Stimulated activated CD4-positive, alpha-beta T cell treated with anti-CD3 and anti-CD28 coated beads, Interleukin-4, amount 100 ng/mL, for 1 hour (primary cell): ENCODE results near the gene MYRF.

Experiments
- DNase-seq: peaks from one replicate; pipeline ENCODE4 v3.0.0-alpha.2; 2020

The MYRF gene

DNA sequence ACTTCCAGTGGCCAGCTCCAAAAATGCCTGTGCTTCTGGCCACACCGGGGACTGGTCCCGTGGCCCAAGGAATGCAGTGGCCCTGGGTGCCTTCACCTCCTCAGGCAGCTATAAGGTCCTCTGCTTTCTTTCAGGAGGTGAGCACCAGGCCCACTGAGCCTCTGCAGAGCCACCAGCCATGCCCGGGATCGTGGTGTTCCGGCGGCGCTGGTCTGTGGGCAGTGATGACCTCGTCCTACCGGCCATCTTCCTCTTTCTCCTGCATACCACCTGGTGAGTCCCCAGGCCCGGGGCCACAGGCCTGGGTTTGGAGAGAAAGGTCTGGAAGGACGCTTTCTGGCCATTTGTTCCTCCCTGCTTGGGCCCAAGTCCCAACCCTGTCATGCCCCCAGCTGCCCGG lies 32.5 kb upstream of the MYRF start:
- DNase-seq: no peak

DNA sequence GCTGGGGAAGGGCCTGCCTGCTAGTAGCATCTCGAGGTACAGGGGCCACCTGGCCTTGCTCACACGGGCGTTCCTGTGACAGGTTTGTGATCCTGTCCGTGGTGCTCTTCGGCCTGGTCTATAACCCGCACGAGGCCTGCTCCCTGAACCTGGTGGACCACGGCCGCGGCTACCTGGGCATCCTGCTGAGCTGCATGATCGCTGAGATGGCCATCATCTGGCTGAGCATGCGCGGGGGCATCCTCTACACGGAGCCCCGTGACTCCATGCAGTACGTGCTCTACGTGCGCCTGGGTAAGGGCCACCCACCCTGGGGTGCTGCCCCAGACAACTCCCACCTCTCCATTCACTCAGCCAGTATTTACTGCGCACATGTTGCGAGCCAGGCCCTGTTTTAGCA lies 31.8 kb upstream of the MYRF start:
- DNase-seq: no peak

DNA sequence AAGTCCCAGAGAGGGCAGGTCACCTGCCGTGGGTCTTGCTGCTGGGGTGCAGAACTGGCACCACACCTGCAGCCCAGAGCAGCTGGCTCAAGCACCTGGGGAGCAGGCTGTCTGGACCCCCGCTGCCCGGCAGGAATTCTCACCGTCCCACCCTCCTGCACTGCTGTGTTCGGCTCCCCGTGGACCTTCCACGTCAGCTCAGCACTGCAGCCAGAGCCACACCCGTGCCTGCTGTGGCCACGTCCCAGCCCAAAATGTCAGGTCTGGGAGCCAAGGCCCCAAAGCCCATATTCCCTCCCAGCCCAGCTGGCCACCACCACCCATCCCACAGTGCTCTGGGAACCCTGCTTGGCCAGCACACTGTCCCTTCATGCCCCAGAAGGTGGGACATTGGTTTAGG lies 28.0 kb upstream of the MYRF start:
- DNase-seq: no peak

DNA sequence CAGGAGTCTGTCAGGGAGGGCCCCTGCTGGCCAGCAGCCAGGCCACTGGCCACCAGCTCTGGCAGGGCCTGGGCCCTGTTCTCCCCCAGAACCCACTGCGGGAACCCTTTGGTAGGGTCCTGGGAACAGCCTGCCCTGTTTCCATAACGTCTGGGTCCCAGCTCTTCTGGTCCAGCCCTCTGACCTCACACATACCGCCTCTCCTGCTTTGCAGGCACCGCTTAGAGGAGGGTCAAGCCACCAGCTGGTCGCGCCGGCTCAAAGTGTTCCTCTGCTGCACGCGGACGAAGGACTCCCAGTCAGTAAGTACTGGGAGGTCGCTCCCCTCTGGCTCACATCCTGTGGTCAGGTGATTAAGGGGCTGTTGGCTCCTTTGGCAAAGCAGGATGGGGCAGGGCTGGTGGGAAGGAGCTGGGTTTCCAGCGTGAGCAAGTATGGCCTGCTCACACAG lies 26.6 kb upstream of the MYRF start:
- no peak for DNase-seq

DNA sequence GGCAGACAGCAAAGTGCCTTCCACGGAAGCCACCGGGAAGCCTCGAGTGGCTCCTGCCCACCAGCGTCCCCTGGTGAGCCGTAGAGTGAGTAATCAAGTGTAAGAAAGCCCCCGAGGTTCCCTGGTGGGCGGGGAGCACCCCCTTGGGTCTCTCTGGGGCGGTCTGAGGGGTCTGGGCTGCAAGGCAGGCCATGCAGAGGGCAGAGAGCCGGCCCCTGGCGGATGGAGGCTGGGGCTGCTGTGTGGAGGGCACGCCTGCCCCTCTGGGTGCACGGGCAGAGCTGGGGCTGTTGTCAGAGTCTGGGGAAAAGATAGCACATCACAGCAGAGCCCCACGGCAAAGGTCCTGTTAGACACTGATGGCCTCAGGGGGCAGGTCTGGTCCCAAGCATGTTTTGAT lies 25.7 kb upstream of the MYRF start:
- no peak for DNase-seq

DNA sequence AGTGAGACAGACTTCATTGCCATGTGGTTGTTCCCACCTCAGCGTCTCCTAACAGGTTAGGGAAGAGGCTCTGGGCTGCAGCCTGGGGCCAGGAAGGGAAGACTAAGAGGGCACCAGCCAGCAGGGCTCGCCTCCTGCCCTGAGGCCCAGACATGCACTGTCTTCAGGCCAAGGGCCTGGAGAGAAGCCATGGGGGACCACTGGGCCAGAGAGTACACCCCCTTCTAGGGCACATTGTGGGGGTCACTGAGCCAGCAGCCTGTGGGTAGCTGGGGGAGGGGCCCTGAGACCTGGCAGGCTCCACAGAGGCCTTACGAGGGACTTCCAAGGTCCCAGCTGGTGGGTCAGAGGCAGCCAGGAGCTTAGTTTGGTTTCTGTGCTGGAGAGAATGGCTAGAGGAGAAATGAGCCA lies 25.0 kb upstream of the MYRF start:
- DNase-seq: no peak

DNA sequence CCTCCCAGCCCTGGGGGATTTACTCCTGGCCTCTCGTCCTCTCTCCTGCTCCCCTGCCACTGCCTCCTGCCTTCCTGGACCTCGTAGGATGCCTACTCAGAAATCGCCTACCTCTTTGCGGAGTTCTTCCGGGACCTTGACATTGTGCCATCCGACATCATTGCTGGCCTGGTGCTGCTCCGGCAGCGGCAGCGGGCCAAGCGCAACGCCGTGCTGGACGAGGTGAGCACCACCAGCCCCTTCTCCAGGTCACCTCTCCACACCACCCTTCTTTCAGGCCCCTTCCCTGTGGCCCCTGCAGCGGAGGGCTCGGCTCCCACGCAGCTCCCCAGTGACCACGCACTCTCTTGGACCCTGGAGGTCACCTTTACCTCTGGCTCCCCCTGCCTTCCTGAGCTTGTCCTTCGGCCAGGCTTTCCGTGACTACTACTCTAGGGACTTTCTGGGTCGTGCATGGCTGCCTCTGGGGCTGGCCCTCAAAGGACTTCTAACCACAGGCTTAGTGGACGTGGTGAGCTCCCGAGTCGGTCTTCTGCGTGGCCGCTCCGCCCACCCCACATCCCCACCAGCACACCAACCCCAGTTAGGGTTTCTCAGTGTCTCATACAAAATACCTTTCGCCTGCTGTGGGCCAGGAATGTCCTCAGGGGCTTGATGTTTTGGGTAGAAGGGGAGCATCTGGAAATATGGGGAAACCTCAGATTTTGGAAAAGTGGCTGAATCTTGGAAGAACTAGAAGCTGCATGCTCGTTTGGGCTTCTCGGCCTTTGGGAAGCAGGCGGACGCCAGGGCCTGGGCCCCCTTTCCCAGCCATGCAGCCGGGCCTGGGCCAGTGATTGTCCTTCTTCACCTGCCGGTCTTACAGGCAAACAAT lies 24.1 kb upstream of the MYRF start:
- no peak for DNase-seq

DNA sequence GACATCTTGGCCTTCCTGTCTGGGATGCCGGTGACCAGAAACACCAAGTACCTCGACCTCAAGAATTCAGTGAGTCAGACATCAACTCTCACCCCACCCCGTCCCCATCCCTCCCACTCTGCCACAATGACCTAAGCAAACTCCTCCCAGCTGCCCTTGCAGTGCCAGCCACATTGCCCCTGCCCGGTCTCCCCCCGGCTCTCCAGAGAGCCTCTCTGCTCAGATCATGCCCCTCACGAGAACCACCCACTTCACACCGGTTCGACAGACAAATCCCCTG lies 23.6 kb upstream of the MYRF start:
- no peak for DNase-seq

DNA sequence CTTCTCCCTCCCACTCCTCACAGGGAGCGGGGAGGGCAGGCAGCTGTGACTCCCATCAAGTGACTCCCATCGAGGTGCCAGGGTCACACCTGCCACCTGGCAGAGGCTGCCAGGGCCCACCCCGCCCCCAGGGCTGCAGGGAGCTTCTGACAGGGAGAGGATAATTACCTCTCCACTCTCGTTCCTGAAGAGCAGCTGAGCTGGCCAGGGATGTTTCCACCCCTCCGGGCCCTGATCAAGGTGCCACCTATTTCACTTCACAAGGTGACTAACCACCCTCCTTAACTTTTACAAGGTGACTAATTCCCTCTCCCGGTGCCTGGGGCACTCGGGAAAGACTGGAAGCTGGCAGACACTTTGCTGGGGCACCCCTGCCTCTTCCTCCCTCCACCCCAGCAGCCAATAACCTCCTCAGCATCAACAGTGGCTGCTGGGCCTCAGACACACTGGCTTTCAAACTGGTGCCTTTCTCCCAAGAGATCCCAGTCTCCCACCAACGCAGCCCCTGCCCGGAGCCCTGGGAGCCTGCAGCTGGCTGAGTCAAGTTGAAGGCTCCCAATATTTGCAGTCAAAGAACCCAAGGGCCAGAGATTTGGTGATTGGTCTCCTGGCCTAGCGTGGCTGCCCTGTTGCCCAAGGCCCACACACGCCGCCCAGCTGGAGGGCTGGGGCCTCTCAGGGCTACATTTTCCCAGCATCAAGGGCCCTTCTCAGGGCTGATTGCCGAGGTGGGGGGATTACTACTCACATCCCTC lies 22.0 kb upstream of the MYRF start:
- no peak for DNase-seq

DNA sequence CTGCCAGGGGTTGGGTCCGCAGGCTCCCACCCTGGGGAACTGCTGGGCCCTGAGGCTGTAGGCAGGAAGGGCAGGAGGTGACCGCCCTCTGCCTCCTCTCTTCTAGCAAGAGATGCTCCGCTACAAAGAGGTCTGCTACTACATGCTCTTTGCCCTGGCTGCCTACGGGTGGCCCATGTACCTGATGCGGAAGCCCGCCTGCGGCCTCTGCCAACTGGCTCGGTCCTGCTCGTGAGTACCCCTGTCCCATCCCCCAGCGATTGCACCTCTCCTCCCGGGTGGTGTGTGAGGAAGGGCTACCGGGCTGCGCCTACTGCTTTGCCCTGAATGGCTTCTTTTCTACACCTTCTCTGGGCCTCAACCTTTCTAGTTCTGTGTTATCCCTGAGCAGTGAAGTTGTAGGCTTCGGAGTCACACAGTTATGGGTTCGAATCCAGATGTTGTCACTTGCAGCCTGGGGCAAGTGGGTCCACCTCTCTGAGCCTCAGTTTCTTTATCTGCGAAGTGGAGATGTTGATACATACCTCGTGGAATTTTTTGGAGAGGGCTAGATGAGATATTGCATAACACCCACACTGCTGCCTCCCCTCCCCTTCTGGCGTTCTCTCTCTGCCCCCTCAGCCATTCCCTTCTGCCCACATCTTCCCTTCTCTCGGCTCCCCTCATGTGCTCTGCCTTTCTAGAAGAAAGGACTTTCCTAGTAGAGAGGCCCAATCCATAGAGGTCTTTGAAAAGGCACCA lies 21.1 kb upstream of the MYRF start:
- DNase-seq: no peak

DNA sequence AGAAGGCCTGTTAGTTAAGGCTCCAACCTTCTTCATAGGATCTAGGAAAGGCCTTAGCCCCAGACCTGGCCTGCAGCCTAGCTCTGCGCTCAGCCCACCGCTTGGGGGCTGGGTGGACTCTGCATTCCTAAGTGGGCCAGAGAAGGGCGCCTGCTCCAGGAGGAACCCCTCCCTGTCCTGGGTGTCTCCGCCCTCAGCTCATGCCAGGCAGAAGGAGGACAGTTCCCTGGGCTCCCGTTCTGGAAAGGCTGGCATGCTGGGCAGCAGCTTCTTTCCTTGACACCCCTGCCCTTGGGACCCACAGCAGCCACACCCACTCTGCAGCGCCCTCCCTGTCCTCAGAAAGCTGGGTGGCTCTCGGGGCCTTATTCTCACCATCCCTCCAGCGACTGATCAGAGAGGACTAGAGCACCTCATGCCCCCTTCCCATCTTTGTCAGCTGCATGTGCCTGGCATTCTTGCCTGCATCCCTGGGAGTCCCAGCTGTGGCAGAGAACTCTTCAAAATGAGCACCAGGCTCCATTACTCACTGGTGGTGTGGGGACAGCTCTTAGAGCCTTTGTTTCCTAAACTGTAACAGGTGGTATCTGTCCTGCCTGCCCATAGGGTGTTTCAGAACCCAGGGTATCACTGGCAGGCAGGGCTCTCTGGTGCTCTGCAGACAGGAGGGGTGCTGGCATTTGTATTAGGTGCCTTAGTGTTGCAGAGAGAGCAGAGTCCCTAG lies 20.3 kb upstream of the MYRF start:
- DNase-seq: no peak

DNA sequence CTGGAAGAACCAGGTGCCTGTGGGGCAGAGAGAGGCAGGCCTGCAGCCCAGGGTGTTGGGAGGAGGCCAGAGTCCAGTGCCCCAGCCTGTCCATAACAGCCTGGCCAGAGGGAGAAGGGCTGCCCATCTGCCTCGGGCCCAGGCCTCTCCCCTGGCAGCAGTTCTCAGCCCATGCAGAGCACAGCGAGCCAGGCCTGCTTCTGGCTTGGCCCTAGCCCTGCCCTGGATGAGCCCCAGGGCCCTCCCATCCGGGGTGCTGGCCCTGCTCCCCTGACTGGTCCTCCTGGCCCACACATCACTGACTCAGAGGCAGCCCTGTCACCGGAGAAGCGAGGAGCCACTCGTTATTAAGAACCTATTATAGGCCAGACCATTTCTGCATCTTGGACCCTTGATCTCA lies 19.7 kb upstream of the MYRF start:
- no peak for DNase-seq

DNA sequence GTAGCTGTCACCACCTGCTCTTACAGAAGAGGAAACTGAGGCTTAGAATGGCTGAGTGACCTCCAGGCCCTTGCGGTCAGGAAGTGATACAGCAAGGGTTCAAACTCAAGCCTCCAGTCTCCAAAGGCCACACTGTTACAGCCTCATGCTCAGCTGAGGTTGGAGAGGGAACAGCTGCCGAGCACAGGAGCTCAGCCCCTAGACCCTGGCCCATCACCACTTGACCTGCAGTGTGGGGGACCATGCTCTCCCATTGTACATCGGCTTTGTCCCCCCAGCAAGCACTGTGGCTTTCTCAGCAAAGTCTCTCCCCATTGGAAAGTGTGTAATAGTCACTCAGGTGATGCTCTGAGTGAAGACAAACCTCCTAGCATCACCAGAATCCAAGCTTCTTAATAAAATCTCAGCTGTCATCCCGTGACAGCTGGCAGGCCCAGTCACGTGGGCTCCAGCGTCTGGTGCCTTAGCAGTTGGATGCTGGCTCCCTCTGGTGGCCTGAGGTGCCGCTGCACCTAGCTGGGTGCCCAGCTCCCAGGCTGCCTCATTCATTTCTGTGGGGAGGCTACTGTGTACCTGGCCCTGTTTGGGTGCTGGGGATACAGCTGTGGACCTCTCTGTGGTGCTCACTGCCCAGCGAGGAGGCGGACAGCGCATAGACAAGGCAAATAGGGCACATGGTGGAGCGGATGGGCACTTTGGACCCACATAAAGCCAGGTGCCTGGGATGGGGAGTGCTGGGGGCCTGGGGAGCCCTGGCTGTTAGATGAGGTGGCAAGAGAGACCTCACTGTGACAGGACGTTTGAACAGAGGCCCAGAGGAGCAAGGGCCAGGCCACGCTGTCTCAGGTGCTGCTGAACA lies 19.1 kb upstream of the MYRF start:
- peak; percentile 84 for DNase-seq

DNA sequence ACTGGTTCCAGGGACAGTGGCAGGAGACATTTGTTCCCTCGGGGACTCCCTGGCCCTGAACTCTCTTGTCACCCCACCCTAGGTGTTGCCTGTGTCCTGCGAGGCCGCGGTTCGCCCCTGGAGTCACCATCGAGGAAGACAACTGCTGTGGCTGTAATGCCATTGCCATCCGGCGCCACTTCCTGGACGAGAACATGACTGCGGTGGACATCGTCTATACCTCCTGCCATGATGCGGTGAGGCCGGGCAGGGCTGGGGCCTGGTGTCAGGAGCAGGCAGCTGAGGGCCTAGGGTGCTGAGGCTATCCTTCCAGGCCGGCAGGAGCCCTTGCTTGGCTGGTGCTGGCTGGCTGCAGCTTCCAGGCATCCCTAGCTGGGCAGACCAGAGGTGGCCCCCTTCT lies 17.7 kb upstream of the MYRF start:
- DNase-seq: no peak

DNA sequence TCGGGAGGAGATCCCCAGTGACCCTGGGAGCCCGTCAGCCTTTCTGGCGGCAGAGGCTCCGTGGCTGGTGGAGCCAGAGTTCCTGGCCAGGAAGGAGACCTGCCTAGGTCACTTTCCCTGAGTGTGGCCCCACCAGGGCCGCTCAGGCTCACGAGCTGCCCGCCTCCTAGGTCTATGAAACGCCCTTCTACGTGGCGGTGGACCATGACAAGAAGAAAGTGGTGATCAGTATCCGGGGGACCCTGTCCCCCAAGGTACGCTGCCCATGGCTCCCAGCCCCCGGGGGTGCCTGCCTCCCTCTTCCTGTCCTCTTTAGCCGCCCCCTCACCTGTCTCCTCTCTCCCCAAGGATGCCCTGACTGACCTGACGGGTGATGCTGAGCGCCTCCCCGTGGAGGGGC lies 17.0 kb upstream of the MYRF start:
- DNase-seq: no peak

DNA sequence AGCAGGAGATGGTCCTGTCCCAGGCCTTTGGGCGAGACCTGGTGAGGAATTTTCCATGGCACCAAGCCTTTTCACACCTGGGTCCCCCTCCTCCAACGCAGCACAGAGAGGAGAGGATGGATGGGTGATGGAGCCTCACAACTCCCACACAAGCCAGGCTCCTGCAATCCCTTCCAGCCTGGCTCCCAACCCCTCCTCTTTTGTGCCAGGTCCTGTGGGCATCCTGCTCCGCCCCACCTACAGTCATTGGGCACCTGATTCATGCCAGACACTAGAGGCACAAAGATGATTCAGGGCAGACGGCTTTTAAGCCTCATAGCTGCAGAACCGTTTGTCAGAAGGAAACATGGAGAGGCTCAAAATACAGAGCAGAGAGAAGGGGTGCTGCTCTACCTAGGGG lies 16.1 kb upstream of the MYRF start:
- DNase-seq: no peak

DNA sequence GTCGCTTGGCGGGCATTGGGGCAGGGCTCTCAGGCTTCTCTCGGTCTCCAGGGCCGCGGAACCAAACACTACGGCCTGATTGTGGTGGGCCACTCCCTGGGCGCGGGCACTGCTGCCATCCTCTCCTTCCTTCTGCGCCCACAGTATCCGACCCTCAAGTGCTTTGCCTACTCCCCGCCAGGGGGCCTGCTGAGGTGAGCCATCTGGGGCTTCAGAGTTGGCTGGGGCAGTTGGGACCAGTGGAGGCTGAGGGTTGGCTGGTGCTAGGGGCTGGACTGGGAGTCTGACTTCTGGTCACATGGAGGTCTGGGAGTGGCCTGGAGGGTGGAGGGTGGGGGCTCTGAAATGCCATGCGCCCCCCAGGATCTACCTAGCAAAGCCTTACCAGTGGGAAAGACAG lies 15.3 kb upstream of the MYRF start:
- DNase-seq: no peak

DNA sequence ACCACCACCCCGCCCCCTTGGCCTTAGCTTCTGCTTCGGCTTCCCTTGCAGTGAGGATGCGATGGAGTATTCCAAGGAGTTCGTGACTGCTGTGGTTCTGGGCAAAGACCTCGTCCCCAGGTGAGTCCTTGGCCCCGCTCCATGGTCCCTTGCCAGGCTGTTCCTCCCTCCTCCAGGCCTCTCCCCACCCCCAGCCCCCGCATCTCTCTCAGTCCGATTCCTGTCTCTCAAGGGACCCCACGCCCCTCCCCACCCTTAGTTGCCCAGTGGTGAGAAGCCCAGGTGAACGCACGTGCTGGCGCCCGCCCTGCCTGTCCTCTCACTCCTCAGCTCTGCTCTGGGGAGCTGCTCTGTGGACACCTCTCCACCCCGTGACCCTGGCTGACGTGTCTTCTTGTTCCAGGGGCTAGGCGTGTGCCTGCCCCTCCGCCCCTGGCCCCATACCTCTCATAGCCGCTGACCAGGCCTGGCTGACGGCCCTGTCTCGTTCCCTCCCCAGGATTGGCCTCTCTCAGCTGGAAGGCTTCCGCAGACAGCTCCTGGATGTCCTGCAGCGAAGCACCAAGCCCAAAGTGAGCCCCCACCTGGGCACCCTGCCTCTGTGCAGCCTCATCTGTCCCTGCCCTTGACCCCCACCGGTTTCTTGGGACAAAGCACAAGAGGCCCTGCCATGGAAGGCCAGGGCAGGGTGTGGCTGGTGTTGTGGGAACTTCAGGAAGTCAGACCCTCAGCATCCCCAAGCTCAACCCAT lies 14.6 kb upstream of the MYRF start:
- no peak for DNase-seq

DNA sequence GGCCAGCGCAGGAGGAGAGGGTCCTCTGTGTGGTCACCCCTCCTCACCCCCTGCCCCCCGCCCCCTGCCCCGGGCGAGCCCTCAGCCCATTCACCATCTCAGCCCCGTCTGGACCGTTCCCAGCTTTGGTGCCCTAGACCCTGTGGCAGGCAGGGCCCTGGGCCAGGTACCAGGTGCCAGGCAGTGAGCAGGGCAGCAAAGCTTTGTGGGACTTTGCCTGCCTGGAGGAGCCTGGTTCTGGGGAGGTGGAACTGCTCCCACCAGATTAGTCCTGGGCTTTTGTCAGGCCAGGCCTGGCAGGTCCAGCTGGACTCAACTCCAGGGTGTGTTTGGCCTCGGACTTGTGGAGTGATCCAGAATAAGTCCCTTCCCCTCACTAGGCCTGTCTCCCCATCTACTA lies 13.7 kb upstream of the MYRF start:
- no peak for DNase-seq

DNA sequence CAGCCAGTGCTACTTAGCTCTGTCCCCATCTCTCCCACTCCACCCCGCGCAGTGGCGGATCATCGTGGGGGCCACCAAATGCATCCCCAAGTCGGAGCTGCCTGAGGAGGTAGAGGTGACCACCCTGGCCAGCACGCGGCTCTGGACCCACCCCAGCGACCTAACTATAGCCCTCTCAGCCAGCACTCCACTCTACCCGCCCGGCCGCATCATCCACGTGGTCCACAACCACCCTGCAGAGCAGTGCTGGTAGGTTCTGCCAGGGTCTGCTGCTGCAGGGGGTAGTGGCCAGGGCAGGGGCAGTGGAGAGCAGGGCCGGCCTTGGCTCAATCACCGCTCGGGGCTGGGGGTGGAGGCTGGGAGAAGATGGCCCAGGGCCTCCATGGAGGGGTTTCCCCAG lies 13.0 kb upstream of the MYRF start:
- no peak for DNase-seq

DNA sequence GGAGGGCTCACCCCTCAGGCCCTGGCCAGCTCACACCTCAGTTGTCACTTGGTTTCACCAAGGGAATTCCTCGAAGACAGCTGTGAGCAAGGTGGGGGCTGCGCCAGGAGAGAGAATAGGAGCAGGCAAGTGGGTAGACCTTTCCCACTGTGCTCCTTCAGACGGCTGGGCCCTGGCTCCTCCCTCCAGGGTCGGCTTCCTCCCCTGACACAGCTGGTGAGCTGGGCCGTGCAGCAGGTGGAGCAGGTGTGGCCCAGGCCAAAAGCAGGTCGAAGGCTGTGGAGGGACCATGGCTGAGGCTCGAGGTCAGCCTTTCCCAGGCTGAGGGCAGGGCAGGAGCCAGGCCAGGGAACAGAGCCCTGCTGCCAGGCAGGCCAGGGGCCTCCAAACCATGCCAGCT lies 12.5 kb upstream of the MYRF start:
- no peak for DNase-seq

DNA sequence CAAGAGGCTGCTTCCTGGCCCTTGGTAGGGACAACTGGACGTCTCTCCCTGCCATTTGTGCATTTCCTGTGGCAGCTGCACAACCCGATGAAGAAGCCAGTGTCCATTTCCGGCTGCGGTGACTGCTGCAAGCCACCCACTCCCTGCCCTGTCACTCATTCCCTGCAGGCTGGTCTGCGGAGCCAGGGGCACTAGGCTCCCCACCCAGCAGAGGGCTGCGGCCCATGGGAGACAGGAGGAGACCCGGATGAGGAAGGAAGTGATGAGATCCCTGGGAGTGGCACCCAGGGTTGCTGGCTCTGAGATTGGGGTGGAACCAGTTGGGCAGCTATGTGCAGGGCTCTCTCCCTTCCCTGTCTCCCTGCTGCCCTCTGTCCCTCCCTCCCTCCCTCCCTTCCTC lies 10.0 kb upstream of the MYRF start:
- DNase-seq: no peak
